Endodermal cell (in vitro differentiated cells): Measurements from ENCODE around the gene GRID1. TPM values are rescaled to one million over a fixed set of nuclear protein-coding genes. Genes with fewer than 3 reads are reported as not detected.

Experiments
- DNase-seq: peaks from one replicate; pipeline ENCODE4 v3.0.0-alpha.2; 2017
- H3K27ac ChIP-seq: 2 replicates; pipeline ENCODE4 v1.5.1; 2013; ENCODE audit warnings: mild to moderate bottlenecking, low read depth, low read length, moderate library complexity
- H3K27me3 ChIP-seq: 2 replicates; pipeline ENCODE4 v1.6.1; 2013; ENCODE audit warnings: mild to moderate bottlenecking, low read length, moderate library complexity; ENCODE audit not compliant: insufficient read depth, control insufficient read depth, poor library complexity, severe bottlenecking
- H3K36me3 ChIP-seq: 2 replicates; pipeline ENCODE4 v1.7.0; 2013; ENCODE audit warnings: mild to moderate bottlenecking, low read length, moderate library complexity; ENCODE audit not compliant: control insufficient read depth, insufficient read depth
- H3K4me1 ChIP-seq: one replicate; pipeline ENCODE4 v1.7.0; 2013; ENCODE audit warnings: low read length; ENCODE audit not compliant: control insufficient read depth, insufficient read depth
- H3K4me3 ChIP-seq: 2 replicates; pipeline ENCODE4 v1.5.1; 2013; ENCODE audit warnings: mild to moderate bottlenecking, low read length, moderate library complexity
- H3K9ac ChIP-seq: 2 replicates; pipeline ENCODE4 v1.6.1; 2013; ENCODE audit warnings: mild to moderate bottlenecking, low read length, moderate library complexity; ENCODE audit not compliant: poor library complexity, severe bottlenecking; ENCODE audit errors: extremely low read depth
- H3K9me3 ChIP-seq: 2 replicates; pipeline ENCODE4 v1.6.1; 2013; ENCODE audit warnings: mild to moderate bottlenecking, low read length, moderate library complexity; ENCODE audit not compliant: control insufficient read depth
- H3K27ac Mint-ChIP-seq: 2 replicates; pipeline ENCODE4 v1.8.0; 2020; ENCODE audit warnings: mixed read lengths
- H3K27me3 Mint-ChIP-seq: 2 replicates; pipeline ENCODE4 v1.8.0; 2021; ENCODE audit warnings: mild to moderate bottlenecking, mixed read lengths; ENCODE audit not compliant: insufficient read depth
- H3K36me3 Mint-ChIP-seq: 2 replicates; pipeline ENCODE4 v1.8.0; 2020; ENCODE audit warnings: low read depth, mixed read lengths
- H3K4me1 Mint-ChIP-seq: 2 replicates; pipeline ENCODE4 v1.8.0; 2020; ENCODE audit warnings: mixed read lengths
- H3K4me3 Mint-ChIP-seq: 2 replicates; pipeline ENCODE4 v1.8.0; 2020; ENCODE audit warnings: mild to moderate bottlenecking, moderate library complexity, mixed read lengths
- H3K9me3 Mint-ChIP-seq: 2 replicates; pipeline ENCODE4 v1.8.0; 2020; ENCODE audit warnings: mild to moderate bottlenecking, mixed read lengths
- CTCF ChIP-seq: fragments of 200-600 bp; sonication (generic); conservative IDR thresholded peaks from 2 replicates; pipeline ENCODE4 v1.5.0; 2021; ENCODE audit warnings: antibody characterized with exemption, mild to moderate bottlenecking
- WGBS, 2 experiments: methylation state at CpG; one replicate each; pipeline versions ENCODE4 v1.1.5 to v1.1.7; 2013; ENCODE audit warnings: missing lambda C conversion rate in 2 of 2, mixed read lengths in 1 of 2; ENCODE audit not compliant: insufficient coverage in 1 of 2, insufficient read length in 1 of 2; 5-methylcytosine and 5-hydroxymethylcytosine counted together
- total RNA-seq, 2 donors: library from RNA; stranded (reverse); fragmentation: NEBNext Ultra II Directional in 1 of 2; extraction: Animal tissue kit (Norgen Biotek cat#: 25700) in 1 of 2; gene quantifications; 2 replicates in 1 of 2; 3 replicates in 1 of 2; pipeline ENCODE4 v1.2.1, GENCODE V29; 2021

The GRID1 gene
- total RNA-seq, 2 donors from 2014 or later, result 0.13 to 0.53 TPM

- no peaks in the 10 kb centered on the region for H3K36me3 ChIP-seq
- peaks cover 9% of the 10 kb centered on the region for H3K27me3 Mint-ChIP-seq
Observed at GRCh38 chr10:86191686-86192085, 174.9 kb downstream of the GRID1 start.

GRCh38 chr10:86191166-86191565, 175.4 kb downstream of the GRID1 start:
- no peak overlapping the region for H3K4me3 ChIP-seq
- no peaks in the 10 kb centered on the region for H3K36me3 ChIP-seq
- DNase-seq, result no peak
- no peak for TF ChIP-seq CTCF
- no peaks in the 10 kb centered on the region for H3K9me3 ChIP-seq
- no peaks in the 10 kb centered on the region for H3K4me1 Mint-ChIP-seq
- no peak overlapping the region for H3K27ac Mint-ChIP-seq
- no peaks in the 10 kb centered on the region for H3K4me1 ChIP-seq
- H3K9me3 Mint-ChIP-seq, result peaks cover 1% of the 10 kb centered on the region
- H3K9ac ChIP-seq, result no peak overlapping the region
- no peak overlapping the region for H3K4me3 Mint-ChIP-seq
- no peak overlapping the region for H3K27ac ChIP-seq
- no peaks in the 10 kb centered on the region for H3K36me3 Mint-ChIP-seq
- peaks cover 5% of the 10 kb centered on the region for H3K27me3 Mint-ChIP-seq
- no peaks in the 10 kb centered on the region for H3K27me3 ChIP-seq
- 89% methylated on average over 2 of the region's 2 CpGs; no CpG with 5 or more reads in 1 of the 2 experiments for WGBS, 2 experiments

More at GRCh38 chr10:86191686-86192085, 174.9 kb downstream of the GRID1 start:
- no peaks in the 10 kb centered on the region for H3K27me3 ChIP-seq
- TF ChIP-seq CTCF, result no peak
- no peaks in the 10 kb centered on the region for H3K4me1 ChIP-seq
- Mint-ChIP-seq H3K27ac (no peak overlapping the region), H3K9me3 (no peaks in the 10 kb centered on the region), H3K36me3 (no peaks in the 10 kb centered on the region), H3K4me1 (no peaks in the 10 kb centered on the region), H3K4me3 (no peak overlapping the region)
- no peak overlapping the region for H3K9ac ChIP-seq
- no peaks in the 10 kb centered on the region for H3K9me3 ChIP-seq
- 63 to 83% methylated on average over 3 to 4 of the region's 4 CpGs for WGBS, 2 experiments
- no peak overlapping the region for H3K4me3 ChIP-seq
- H3K27ac ChIP-seq, result no peak overlapping the region
- no peak for DNase-seq

GRCh38 chr10:86190291-86190690, 176.3 kb downstream of the GRID1 start:
- Mint-ChIP-seq H3K36me3 (no peaks in the 10 kb centered on the region), H3K27me3 (peaks cover 2% of the 10 kb centered on the region), H3K27ac (no peak overlapping the region), H3K4me1 (no peaks in the 10 kb centered on the region), H3K9me3 (peaks cover 4% of the 10 kb centered on the region), H3K4me3 (no peak overlapping the region)
- Histone ChIP-seq H3K9ac (no peak overlapping the region), H3K9me3 (no peaks in the 10 kb centered on the region), H3K4me3 (no peak overlapping the region), H3K36me3 (no peaks in the 10 kb centered on the region), H3K27me3 (no peaks in the 10 kb centered on the region), H3K27ac (no peak overlapping the region), H3K4me1 (no peaks in the 10 kb centered on the region)
- WGBS, 2 experiments, result 92% methylated on average over 2 of the region's 2 CpGs; no CpG with 5 or more reads in 1 of the 2 experiments
- no peak for DNase-seq
- no peak for TF ChIP-seq CTCF
